ENCODE results near the gene ADD1.
"Not testable (repeated sequence)": the region's sequence is repeated elsewhere in the genome, so short reads cannot be mapped to it uniquely, and the experiment has no call there.

The ADD1 gene

GRCh38 chr4:2891294-2891693 is 47.6 kb downstream of the ADD1 start:
- FAIRE-seq = no peak

GRCh38 chr4:2893772-2894171 is 50.1 kb downstream of the ADD1 start:
- no peak for FAIRE-seq

GRCh38 chr4:2898001-2898400 is 54.4 kb downstream of the ADD1 start:
- FAIRE-seq = no peak

GRCh38 chr4:2900741-2901140 is 57.1 kb downstream of the ADD1 start:
- no peak for FAIRE-seq

- no peak for FAIRE-seq
Observed at GRCh38 chr4:2901186-2901585, 57.5 kb downstream of the ADD1 start.

- FAIRE-seq = no peak
Observed at GRCh38 chr4:2902126-2902525, 58.5 kb downstream of the ADD1 start.

- FAIRE-seq = no peak
Observed at GRCh38 chr4:2905544-2905943, 61.9 kb downstream of the ADD1 start.

- FAIRE-seq = no peak
Observed at GRCh38 chr4:2906218-2906617, 62.6 kb downstream of the ADD1 start.

GRCh38 chr4:2907226-2907625 is 63.6 kb downstream of the ADD1 start:
- no peak for FAIRE-seq

GRCh38 chr4:2907706-2908293 is 64.2 kb downstream of the ADD1 start:
- no peak for FAIRE-seq

- no peak for FAIRE-seq
Observed at GRCh38 chr4:2908686-2909085, 65.0 kb downstream of the ADD1 start.

- FAIRE-seq = no peak
Observed at GRCh38 chr4:2909583-2909982, 65.9 kb downstream of the ADD1 start.

GRCh38 chr4:2910409-2910808 is 66.8 kb downstream of the ADD1 start:
- FAIRE-seq = no peak

- FAIRE-seq = no peak
Observed at GRCh38 chr4:2911868-2912267, 68.2 kb downstream of the ADD1 start.

- no peak for FAIRE-seq
Observed at GRCh38 chr4:2913168-2913567, 69.5 kb downstream of the ADD1 start.

- no peak for FAIRE-seq
Observed at GRCh38 chr4:2914256-2915126, 70.8 kb downstream of the ADD1 start.

GRCh38 chr4:2915789-2916188 is 72.1 kb downstream of the ADD1 start:
- no peak for FAIRE-seq

- not testable (repeated sequence) for FAIRE-seq
Observed at GRCh38 chr4:2916696-2917095, 73.1 kb downstream of the ADD1 start.

GRCh38 chr4:2918300-2918699 is 74.7 kb downstream of the ADD1 start:
- FAIRE-seq = not testable (repeated sequence)

- FAIRE-seq = not testable (repeated sequence)
Observed at GRCh38 chr4:2918714-2919113, 75.1 kb downstream of the ADD1 start.

GRCh38 chr4:2922453-2923101 is 78.9 kb downstream of the ADD1 start:
- not testable (repeated sequence) for FAIRE-seq

- FAIRE-seq = no peak
Observed at GRCh38 chr4:2923141-2923551, 79.5 kb downstream of the ADD1 start.

GRCh38 chr4:2923668-2924173 is 80.1 kb downstream of the ADD1 start:
- no peak for FAIRE-seq

- no peak for FAIRE-seq
Observed at GRCh38 chr4:2924286-2924685, 80.6 kb downstream of the ADD1 start.

All from TTC549 (cell line).